PFSK-1 (cell line): ENCODE results near the gene MAP4K4.

ENCODE experiments used
- FOXP2 ChIP-seq: optimal IDR thresholded peaks from 2 replicates; pipeline ENCODE3; 2011; ENCODE audit warnings: borderline replicate concordance, control low read depth, inconsistent platforms; ENCODE audit not compliant: insufficient read depth; ENCODE audit errors: extremely low read length, extremely low read depth
- POLR2AphosphoS5 ChIP-seq: IDR thresholded peaks from 2 replicates; pipeline ENCODE4 v1.6.1; 2012; ENCODE audit warnings: low read depth, mild to moderate bottlenecking, control low read depth, low read length, moderate library complexity
- TAF1 ChIP-seq: IDR thresholded peaks from 2 replicates; pipeline ENCODE4 v1.6.1; 2012; ENCODE audit warnings: low read length, control low read depth, borderline replicate concordance; ENCODE audit not compliant: insufficient read depth

- TF ChIP-seq POLR2AphosphoS5 (no peak), TAF1 (no peak), FOXP2 (no peak)
Measured at GRCh38 chr2:101893681-101894381, 196.3 kb downstream of the MAP4K4 start.
